ENCODE data around the gene CBX4. TPM values are rescaled to one million over a fixed set of nuclear protein-coding genes. Genes with fewer than 3 reads are reported as not detected.

The CBX4 gene
- total RNA-seq, 2 donors from 2014 or later, result 22.8 to 24.3 TPM

- H3K27me3 ChIP-seq, result peaks cover 31 to 83% of the 10 kb centered on the region in 2 donors
- TF ChIP-seq CTCF (IDR thresholded peaks at IDR 0.05), result peak; percentile 58 to 72
- peak overlapping the region in 1 of 2 donors; percentile 38 for H3K4me3 ChIP-seq
- H3K9me3 ChIP-seq, result no peaks in the 10 kb centered on the region
- no peaks in the 10 kb centered on the region for H3K36me3 ChIP-seq
- peak overlapping the region in 1 of 2 donors; percentile 4 for H3K27ac ChIP-seq
- no peak for DNase-seq (ENCODE audit: low spot score)
- H3K4me1 ChIP-seq, result peaks cover 0 to 50% of the 10 kb centered on the region in 2 donors
Measured at GRCh38 chr17:79811011-79811867, 28.0 kb downstream of the CBX4 start.

GRCh38 chr17:79810130-79811010, 28.9 kb downstream of the CBX4 start:
- DNase-seq (ENCODE audit: low spot score), result no peak
- no peak for TF ChIP-seq CTCF (IDR thresholded peaks at IDR 0.05)
- no peaks in the 10 kb centered on the region for H3K36me3 ChIP-seq
- peaks cover 36 to 83% of the 10 kb centered on the region in 2 donors for H3K27me3 ChIP-seq
- H3K9me3 ChIP-seq, result no peaks in the 10 kb centered on the region
- no peak overlapping the region for H3K27ac ChIP-seq
- H3K4me3 ChIP-seq, result peak overlapping the region; percentile 18 to 38
- peaks cover 0 to 47% of the 10 kb centered on the region in 2 donors for H3K4me1 ChIP-seq

GRCh38 chr17:79809530-79810129, 29.6 kb downstream of the CBX4 start:
- Histone ChIP-seq H3K4me1 (peaks cover 0 to 40% of the 10 kb centered on the region in 2 donors), H3K9me3 (no peaks in the 10 kb centered on the region), H3K36me3 (no peaks in the 10 kb centered on the region), H3K27me3 (peaks cover 41 to 83% of the 10 kb centered on the region in 2 donors), H3K4me3 (peak overlapping the region in 1 of 2 donors; percentile 38), H3K27ac (no peak overlapping the region)
- no peak for DNase-seq (ENCODE audit: low spot score)
- no peak for TF ChIP-seq CTCF (IDR thresholded peaks at IDR 0.05)

- H3K4me1 ChIP-seq, result peaks cover 0 to 39% of the 10 kb centered on the region in 2 donors
- DNase-seq (ENCODE audit: low spot score), result no peak
- H3K36me3 ChIP-seq, result no peaks in the 10 kb centered on the region
- H3K27ac ChIP-seq, result no peak overlapping the region
- TF ChIP-seq CTCF (IDR thresholded peaks at IDR 0.05), result peak in 1 of 2 donors; percentile 54
- no peak overlapping the region for H3K4me3 ChIP-seq
- no peaks in the 10 kb centered on the region for H3K9me3 ChIP-seq
- H3K27me3 ChIP-seq, result peaks cover 45 to 83% of the 10 kb centered on the region in 2 donors
Measured at GRCh38 chr17:79808763-79809529, 30.3 kb downstream of the CBX4 start.

Data from right atrium auricular region (tissue), 2 donors.